Ovary (tissue), 3 donors: Measurements from ENCODE around the gene COL4A3.

Source experiments
- CTCF ChIP-seq, 3 donors: fragments of 450-650 bp in 2 of 3; fragments of 200-600 bp in 1 of 3; IDR thresholded peaks; one replicate each; pipeline versions ENCODE4 v1.5.1 to v1.8.0; 2016 to 2022; ENCODE audit warnings: antibody characterized with exemption in 3 of 3, mild to moderate bottlenecking in 1 of 3
- EP300 ChIP-seq: sonication (generic); formaldehyde crosslinking; IDR thresholded peaks from one replicate; pipeline ENCODE4 v1.6.1; 2017; ENCODE audit warnings: antibody characterized with exemption
- POLR2A ChIP-seq: fragments of 450-650 bp; IDR thresholded peaks from one replicate; pipeline ENCODE4 v1.6.1; 2017; ENCODE audit warnings: antibody characterized with exemption, mild to moderate bottlenecking, moderate library complexity
- donor health status: DM: no; HTN: no; CAD: no.

GRCh38 chr2:227204452-227204851 lies 40.0 kb downstream of the COL4A3 start:
- TF ChIP-seq CTCF (IDR thresholded peaks at IDR 0.05) = no peak
- no peak for TF ChIP-seq POLR2A
- TF ChIP-seq EP300 = no peak
